Measurements from ENCODE around the gene PROX1. TPM values are rescaled to one million over a fixed set of nuclear protein-coding genes. Genes with fewer than 3 reads are reported as not detected.

PROX1 gene
- total RNA-seq, 3 donors from 2014 or later = 1.8 to 7.5 (median 5.7) TPM

- Histone ChIP-seq H3K36me3 (no peaks in the 10 kb centered on the region), H3K4me1 (no peaks in the 10 kb centered on the region), H3K4me3 (no peak overlapping the region), H3K27me3 (no peaks in the 10 kb centered on the region), H3K27ac (no peak overlapping the region), H3K9me3 (no peaks in the 10 kb centered on the region)
- intact Hi-C loops (cut with DNase I; ENCODE audit: low total_unique reads) = no loop called here
- TF ChIP-seq POLR2A (IDR thresholded peaks at IDR 0.05) = no peak
- no peak for TF ChIP-seq POLR2AphosphoS5 (IDR thresholded peaks at IDR 0.05)
- TF ChIP-seq, protein P1, sequence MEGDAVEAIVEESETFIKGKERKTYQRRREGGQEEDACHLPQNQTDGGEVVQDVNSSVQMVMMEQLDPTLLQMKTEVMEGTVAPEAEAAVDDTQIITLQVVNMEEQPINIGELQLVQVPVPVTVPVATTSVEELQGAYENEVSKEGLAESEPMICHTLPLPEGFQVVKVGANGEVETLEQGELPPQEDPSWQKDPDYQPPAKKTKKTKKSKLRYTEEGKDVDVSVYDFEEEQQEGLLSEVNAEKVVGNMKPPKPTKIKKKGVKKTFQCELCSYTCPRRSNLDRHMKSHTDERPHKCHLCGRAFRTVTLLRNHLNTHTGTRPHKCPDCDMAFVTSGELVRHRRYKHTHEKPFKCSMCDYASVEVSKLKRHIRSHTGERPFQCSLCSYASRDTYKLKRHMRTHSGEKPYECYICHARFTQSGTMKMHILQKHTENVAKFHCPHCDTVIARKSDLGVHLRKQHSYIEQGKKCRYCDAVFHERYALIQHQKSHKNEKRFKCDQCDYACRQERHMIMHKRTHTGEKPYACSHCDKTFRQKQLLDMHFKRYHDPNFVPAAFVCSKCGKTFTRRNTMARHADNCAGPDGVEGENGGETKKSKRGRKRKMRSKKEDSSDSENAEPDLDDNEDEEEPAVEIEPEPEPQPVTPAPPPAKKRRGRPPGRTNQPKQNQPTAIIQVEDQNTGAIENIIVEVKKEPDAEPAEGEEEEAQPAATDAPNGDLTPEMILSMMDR (IDR thresholded peaks at IDR 0.05) = no peak
- no peak for DNase-seq (ENCODE audit: low spot score in 2 of 2)
These were observed 6.2 kb downstream of the PROX1 start for GRCh38 chr1:213993929-213994328.

- Histone ChIP-seq H3K36me3 (no peaks in the 10 kb centered on the region), H3K9me3 (no peaks in the 10 kb centered on the region), H3K4me3 (no peak overlapping the region), H3K27ac (no peak overlapping the region), H3K4me1 (no peaks in the 10 kb centered on the region), H3K27me3 (no peaks in the 10 kb centered on the region)
- intact Hi-C loops (cut with DNase I; ENCODE audit: low total_unique reads) = no loop called here
- DNase-seq (ENCODE audit: low spot score in 2 of 2) = no peak
- no peak for TF ChIP-seq POLR2AphosphoS5 (IDR thresholded peaks at IDR 0.05)
- no peak for TF ChIP-seq POLR2A (IDR thresholded peaks at IDR 0.05)
- TF ChIP-seq, protein P1 (IDR thresholded peaks at IDR 0.05) = no peak
These were observed 7.1 kb downstream of the PROX1 start for GRCh38 chr1:213994888-213995287.

- Histone ChIP-seq H3K9me3 (no peaks in the 10 kb centered on the region), H3K4me1 (no peaks in the 10 kb centered on the region), H3K4me3 (no peak overlapping the region), H3K36me3 (no peaks in the 10 kb centered on the region), H3K27me3 (no peaks in the 10 kb centered on the region), H3K27ac (no peak overlapping the region)
- DNase-seq (ENCODE audit: low spot score in 2 of 2) = no peak
- intact Hi-C loops (cut with DNase I; ENCODE audit: low total_unique reads) = no loop called here
- TF ChIP-seq, protein P1 (IDR thresholded peaks at IDR 0.05) = no peak
- TF ChIP-seq POLR2A (IDR thresholded peaks at IDR 0.05) (no peak), POLR2AphosphoS5 (IDR thresholded peaks at IDR 0.05) (no peak)
These were observed 7.8 kb downstream of the PROX1 start for GRCh38 chr1:213995603-213996002.

GRCh38 chr1:213996320-213997037, 8.7 kb downstream of the PROX1 start:
- Histone ChIP-seq H3K27me3 (no peaks in the 10 kb centered on the region), H3K4me1 (no peaks in the 10 kb centered on the region), H3K36me3 (no peaks in the 10 kb centered on the region), H3K4me3 (peak overlapping the region in 1 of 3 donors; percentile 0), H3K9me3 (no peaks in the 10 kb centered on the region), H3K27ac (no peak overlapping the region)
- intact Hi-C loops (cut with DNase I; ENCODE audit: low total_unique reads) = no loop called here
- no peak for TF ChIP-seq POLR2A (IDR thresholded peaks at IDR 0.05)
- no peak for TF ChIP-seq POLR2AphosphoS5 (IDR thresholded peaks at IDR 0.05)
- TF ChIP-seq, protein P1 (IDR thresholded peaks at IDR 0.05) = no peak
- no peak for DNase-seq (ENCODE audit: low spot score in 2 of 2)

- no peaks in the 10 kb centered on the region for H3K9me3 ChIP-seq
- H3K4me1 ChIP-seq = no peaks in the 10 kb centered on the region
- peak overlapping the region in 1 of 3 donors; percentile 0 for H3K4me3 ChIP-seq
- H3K36me3 ChIP-seq = no peaks in the 10 kb centered on the region
- intact Hi-C loops (cut with DNase I; ENCODE audit: low total_unique reads) = no loop called here
- TF ChIP-seq POLR2AphosphoS5 (IDR thresholded peaks at IDR 0.05) (no peak), POLR2A (IDR thresholded peaks at IDR 0.05) (no peak)
- TF ChIP-seq, protein P1 (IDR thresholded peaks at IDR 0.05) = no peak
- H3K27ac ChIP-seq = no peak overlapping the region
- H3K27me3 ChIP-seq = no peaks in the 10 kb centered on the region
- DNase-seq (ENCODE audit: low spot score in 2 of 2) = no peak
These were observed 9.4 kb downstream of the PROX1 start for GRCh38 chr1:213997038-213997771.

Measured in breast epithelium (tissue), 4 donors.